Type B pancreatic cell (in vitro differentiated cells): ENCODE data around the gene CGB3. TPM values are rescaled to one million over a fixed set of nuclear protein-coding genes. Genes with fewer than 3 reads are reported as not detected.
"Not testable (repeated sequence)": the region's sequence is repeated elsewhere in the genome, so short reads cannot be mapped to it uniquely, and the experiment has no call there.

Source experiments
- DNase-seq: peaks from one replicate; pipeline ENCODE4 v3.0.0; 2021; ENCODE audit warnings: mixed read lengths; ENCODE audit not compliant: unreplicated experiment; ENCODE audit errors: extremely low spot score
- H3K27ac Mint-ChIP-seq: 2 replicates; pipeline ENCODE4 v1.8.0; 2021; ENCODE audit warnings: mild to moderate bottlenecking, mixed read lengths
- H3K27me3 Mint-ChIP-seq: 2 replicates; pipeline ENCODE4 v1.8.0; 2021; ENCODE audit warnings: mixed read lengths
- H3K36me3 Mint-ChIP-seq: 2 replicates; pipeline ENCODE4 v1.8.0; 2021; ENCODE audit warnings: mixed read lengths
- H3K4me1 Mint-ChIP-seq: one replicate; pipeline ENCODE4 v1.8.0; 2021; ENCODE audit warnings: mixed read lengths; ENCODE audit not compliant: unreplicated experiment
- H3K4me3 Mint-ChIP-seq: 2 replicates; pipeline ENCODE4 v1.8.0; 2021; ENCODE audit warnings: mild to moderate bottlenecking, mixed read lengths
- H3K9me3 Mint-ChIP-seq: 2 replicates; pipeline ENCODE4 v1.8.0; 2021; ENCODE audit warnings: mixed read lengths
- CTCF ChIP-seq: fragments of 200-600 bp; sonication (generic); conservative IDR thresholded peaks from 2 replicates; pipeline ENCODE4 v1.5.0; 2021; ENCODE audit warnings: antibody characterized with exemption, mild to moderate bottlenecking
- total RNA-seq: library from RNA; stranded (reverse); gene quantifications from 2 replicates; pipeline ENCODE4 v1.2.1, GENCODE V29; 2021; ENCODE audit warnings: low replicate concordance

CGB3 gene
- total RNA-seq, 1 donor from 2014 or later, result not detected

DNA sequence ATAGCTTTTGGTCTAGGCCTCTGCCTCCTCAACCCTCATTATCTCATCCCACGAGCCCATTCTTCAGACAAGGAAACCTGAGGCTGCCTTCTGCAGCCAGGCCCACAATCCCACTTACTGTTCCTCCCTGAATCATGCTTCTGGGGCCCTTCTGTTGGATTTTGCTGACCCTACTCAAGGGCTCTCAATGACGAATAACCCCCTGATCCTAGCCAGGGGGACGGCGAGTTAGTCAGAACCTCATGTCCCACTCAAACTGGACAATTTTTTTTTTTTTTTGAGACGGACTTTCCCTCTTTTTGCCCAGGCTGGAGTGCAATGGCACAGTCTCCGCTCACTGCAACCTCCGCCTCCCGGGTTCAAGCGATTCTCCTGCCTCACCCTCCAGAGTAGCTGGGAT is 2.0 kb downstream of the CGB3 start:
- TF ChIP-seq CTCF, result no peak
- H3K36me3 Mint-ChIP-seq, result no peaks in the 10 kb centered on the region
- no peak overlapping the region for H3K27ac Mint-ChIP-seq
- no peak overlapping the region for H3K4me3 Mint-ChIP-seq
- peaks cover 43% of the 10 kb centered on the region for H3K27me3 Mint-ChIP-seq
- no peaks in the 10 kb centered on the region for H3K9me3 Mint-ChIP-seq
- DNase-seq, result no peak
- peaks cover 13% of the 10 kb centered on the region for H3K4me1 Mint-ChIP-seq

- Mint-ChIP-seq H3K27me3 (peaks cover 44% of the 10 kb centered on the region), H3K36me3 (no peaks in the 10 kb centered on the region), H3K9me3 (no peaks in the 10 kb centered on the region), H3K4me1 (peaks cover 13% of the 10 kb centered on the region), H3K4me3 (peak overlapping the region; percentile 12), H3K27ac (no peak overlapping the region)
- no peak for TF ChIP-seq CTCF
- DNase-seq, result no peak
Measured at GRCh38 chr19:49020931-49021895, 2.9 kb downstream of the CGB3 start.

DNA sequence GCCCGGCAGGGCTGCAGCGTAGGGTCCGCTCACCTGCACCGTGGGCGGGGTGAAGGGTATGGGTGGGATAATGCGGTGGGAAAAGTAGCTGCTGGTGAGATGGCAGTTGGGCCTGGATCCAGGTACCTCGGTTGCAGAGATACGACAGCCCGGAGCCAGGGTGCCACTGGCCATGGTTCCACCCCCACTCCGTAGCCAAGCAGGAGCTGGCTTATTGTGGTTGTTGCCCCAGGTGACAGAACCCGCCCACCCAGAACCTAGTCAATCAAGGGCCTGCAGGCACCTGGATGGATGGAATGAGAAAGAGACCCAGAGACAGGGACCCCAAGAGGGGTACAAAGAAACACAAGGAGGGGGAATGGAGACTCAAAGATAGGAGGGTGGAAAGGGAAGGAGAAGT is 3.8 kb downstream of the CGB3 start:
- Mint-ChIP-seq H3K27me3 (peaks cover 44% of the 10 kb centered on the region), H3K27ac (no peak overlapping the region), H3K36me3 (peaks cover 6% of the 10 kb centered on the region), H3K4me3 (no peak overlapping the region), H3K4me1 (peaks cover 13% of the 10 kb centered on the region), H3K9me3 (no peaks in the 10 kb centered on the region)
- no peak for TF ChIP-seq CTCF
- no peak for DNase-seq

DNA sequence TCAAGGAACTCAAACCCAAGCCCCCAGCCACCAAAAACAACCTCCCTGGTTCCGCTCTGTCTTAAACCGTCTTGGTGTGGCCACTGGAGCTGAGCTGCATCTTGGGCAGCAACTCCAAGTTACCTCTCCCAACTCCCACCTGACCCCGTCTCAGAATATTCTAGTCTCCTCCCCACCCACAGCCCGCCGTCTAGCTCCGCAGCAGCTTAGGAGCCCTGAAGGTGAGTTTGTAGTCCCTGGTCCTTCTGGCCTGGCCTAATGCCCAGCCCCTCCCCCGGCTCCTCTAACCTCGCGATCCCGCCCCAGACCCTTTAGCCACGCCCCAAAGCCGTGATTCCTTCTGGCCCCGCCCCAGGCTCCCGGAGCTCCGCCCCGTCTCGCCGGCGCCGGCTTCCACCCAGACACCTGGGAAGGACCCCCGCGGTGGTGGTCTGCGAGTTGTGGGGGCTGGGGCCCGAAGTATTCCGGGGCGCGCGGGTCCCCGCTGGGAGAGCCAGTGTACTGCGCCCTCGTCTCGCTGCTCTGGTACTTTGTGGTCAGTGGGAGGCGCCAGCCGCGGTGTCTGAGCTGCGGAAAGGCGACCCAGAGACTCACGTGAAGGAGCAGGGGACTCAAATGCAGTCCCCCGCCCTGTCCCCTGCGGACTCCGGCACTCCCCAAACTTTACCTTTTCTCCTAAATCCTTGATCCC is 4.7 kb downstream of the CGB3 start:
- H3K4me3 Mint-ChIP-seq, result peak overlapping the region; percentile 71
- TF ChIP-seq CTCF, result peak; percentile 61
- no peak for DNase-seq
- peak overlapping the region; percentile 34 for H3K27ac Mint-ChIP-seq
- no peaks in the 10 kb centered on the region for H3K9me3 Mint-ChIP-seq
- peaks cover 6% of the 10 kb centered on the region for H3K36me3 Mint-ChIP-seq
- H3K27me3 Mint-ChIP-seq, result peaks cover 41% of the 10 kb centered on the region
- peaks cover 13% of the 10 kb centered on the region for H3K4me1 Mint-ChIP-seq

- peaks cover 13% of the 10 kb centered on the region for H3K4me1 Mint-ChIP-seq
- peak overlapping the region; percentile 34 for H3K27ac Mint-ChIP-seq
- H3K4me3 Mint-ChIP-seq, result peak overlapping the region; percentile 71
- H3K27me3 Mint-ChIP-seq, result peaks cover 41% of the 10 kb centered on the region
- not testable (repeated sequence) for H3K9me3 Mint-ChIP-seq, DNase-seq
- H3K36me3 Mint-ChIP-seq, result peaks cover 11% of the 10 kb centered on the region
Measured at GRCh38 chr19:49018388-49019241, 5.5 kb downstream of the CGB3 start.
